Gastrocnemius medialis (tissue), 4 donors: ENCODE results near the gene OR1D2. TPM values are rescaled to one million over a fixed set of nuclear protein-coding genes. Genes with fewer than 3 reads are reported as not detected.
"Not testable (repeated sequence)": the region's sequence is repeated elsewhere in the genome, so short reads cannot be mapped to it uniquely, and the experiment has no call there.

Source experiments
- ATAC-seq, 2 donors: fragments of 150-250 bp; one replicate each; pipeline ENCODE4 v1.9.1; 2016
- DNase-seq, 2 donors: peaks; one replicate each; pipeline ENCODE4 v3.0.0-alpha.2; 2019
- H3K27ac ChIP-seq, 4 donors: fragments of 200-600 bp; sonication (generic); 1 replicate in 1 of 4; 2 replicates in 3 of 4; pipeline ENCODE4 v1.5.1; 2016 to 2018; ENCODE audit warnings: mild to moderate bottlenecking in 2 of 4, moderate library complexity in 1 of 4
- H3K27me3 ChIP-seq, 3 donors: fragments of 200-600 bp; sonication (generic) in 2 of 3; 1 replicate in 1 of 3; 2 replicates in 2 of 3; pipeline versions ENCODE4 v1.5.1 to v1.6.0; 2016 to 2019; ENCODE audit warnings: mild to moderate bottlenecking in 1 of 3, moderate library complexity in 1 of 3
- H3K36me3 ChIP-seq, 2 donors: fragments of 200-600 bp; sonication (generic) in 1 of 2; one replicate each; pipeline ENCODE4 v1.5.1; 2017 to 2018
- H3K4me1 ChIP-seq, 2 donors: fragments of 200-600 bp; sonication (generic) in 1 of 2; one replicate each; pipeline ENCODE4 v1.5.1; 2016 to 2017; ENCODE audit warnings: mild to moderate bottlenecking in 2 of 2
- H3K4me3 ChIP-seq, 4 donors: fragments of 200-600 bp; sonication (generic) in 3 of 4; 1 replicate in 1 of 4; 2 replicates in 3 of 4; pipeline ENCODE4 v1.5.1; 2016 to 2019; ENCODE audit warnings: mild to moderate bottlenecking in 2 of 4
- H3K9me3 ChIP-seq, 3 donors: fragments of 200-600 bp; sonication (generic) in 2 of 3; 1 replicate in 1 of 3; 2 replicates in 2 of 3; pipeline ENCODE4 v1.5.1; 2016 to 2019
- CTCF ChIP-seq, 5 experiments: fragments of 450-650 bp in 3 of 5; fragments of 200-600 bp in 2 of 5; sonication (generic) in 2 of 5; IDR thresholded peaks in 4 of 5; conservative IDR thresholded peaks in 1 of 5; 1 replicate in 4 of 5; 2 replicates in 1 of 5; pipeline ENCODE4 v1.5.1; 2016 to 2019; ENCODE audit warnings: antibody characterized with exemption in 5 of 5, mild to moderate bottlenecking in 3 of 5, moderate library complexity in 3 of 5
- POLR2A ChIP-seq, 2 donors: fragments of 450-650 bp; IDR thresholded peaks; one replicate each; pipeline ENCODE4 v1.6.1; 2017; ENCODE audit warnings: antibody characterized with exemption in 2 of 2, mild to moderate bottlenecking in 2 of 2, moderate library complexity in 2 of 2
- in situ Hi-C, 4 donors: fragments of 200-750 bp; cut with MboI; loops; one replicate each; pipeline versions ENCODE4 v1.15.0 to v1.8.0; 2017; ENCODE audit warnings: low sequenced_read_pairs in 4 of 4
- intact Hi-C: fragments of 100-400 bp; cut with DNase I; formaldehyde crosslinking; loops from one replicate; pipeline ENCODE4 v1.15.1; 2023; ENCODE audit warnings: low total_unique reads
- total RNA-seq, 4 donors: library from RNA; depleted of rRNA; stranded (reverse); fragments of >200 nt; gene quantifications; one replicate each; pipeline versions ENCODE4 v1.1.0 to v1.2.3, GENCODE V29; 2016

OR1D2 gene
- total RNA-seq, result not detected

GRCh38 chr17:3104322-3104721 is at the start of gene OR1D2:
Gene OR1D2 (minus strand): TSS chr17:3104422. CDS start chr17:3092996, 11,426 bp downstream.
- Histone ChIP-seq H3K4me3 (no peak within 1 kb of the TSS), H3K27ac (no peak within 1 kb of the TSS), H3K36me3 (no peaks in the 10 kb centered on the region), H3K4me1 (no peaks in the 10 kb centered on the region), H3K9me3 (no peaks in the 10 kb centered on the region), H3K27me3 (no peaks in the 10 kb centered on the region)
- ATAC-seq (no peak), DNase-seq (no peak)
- no peak for TF ChIP-seq POLR2A (IDR thresholded peaks at IDR 0.05)
- intact Hi-C loops, result no loop called here
- in situ Hi-C loops, result no loop called here

DNA sequence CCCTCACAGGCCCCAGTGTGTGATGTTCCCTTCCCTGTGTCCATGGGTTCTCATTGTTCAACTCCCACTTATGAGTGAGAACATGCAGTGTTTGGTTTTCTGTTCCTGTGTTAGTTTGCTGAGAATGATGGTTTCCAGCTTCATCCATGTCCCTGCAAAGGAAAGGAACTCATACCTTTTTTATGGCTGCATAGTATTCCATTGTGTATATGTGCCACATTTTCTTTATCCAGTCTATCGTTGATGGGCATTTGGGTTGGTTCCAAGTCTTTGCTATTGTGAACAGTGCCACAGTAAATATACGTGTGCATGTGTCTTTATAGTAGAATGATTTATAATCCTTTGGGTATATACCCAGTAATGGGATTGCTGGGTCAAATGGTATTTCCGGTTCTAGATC is 33.3 kb upstream of the OR1D2 start:
- ATAC-seq, H3K4me3 ChIP-seq, H3K36me3 ChIP-seq, DNase-seq, intact Hi-C loops, H3K9me3 ChIP-seq, in situ Hi-C loops, H3K27ac ChIP-seq, H3K4me1 ChIP-seq, H3K27me3 ChIP-seq: not testable (repeated sequence)

GRCh38 chr17:3127451-3127850 is 23.2 kb upstream of the OR1D2 start, which contains the start of gene OR1G1:
Gene OR1G1 (minus strand): TSS chr17:3127551. CDS start chr17:3127551, 0 bp downstream.
- DNase-seq (no peak), ATAC-seq (no peak)
- no peaks in the 10 kb centered on the region for H3K4me1 ChIP-seq
- in situ Hi-C loops (no loop called here), intact Hi-C loops (no loop called here)
- H3K27ac ChIP-seq, result no peak within 1 kb of the TSS
- no peaks in the 10 kb centered on the region for H3K9me3 ChIP-seq
- H3K4me3 ChIP-seq, result no peak within 1 kb of the TSS
- no peaks in the 10 kb centered on the region for H3K36me3 ChIP-seq
- TF ChIP-seq CTCF (IDR thresholded peaks at IDR 0.05 in 4 of 5, conservative IDR thresholded peaks at IDR 0.05 in 1 of 5) (no peak), POLR2A (IDR thresholded peaks at IDR 0.05) (no peak)
- peaks cover 0 to 3% (median 0%) of the 10 kb centered on the region in 3 donors for H3K27me3 ChIP-seq

DNA sequence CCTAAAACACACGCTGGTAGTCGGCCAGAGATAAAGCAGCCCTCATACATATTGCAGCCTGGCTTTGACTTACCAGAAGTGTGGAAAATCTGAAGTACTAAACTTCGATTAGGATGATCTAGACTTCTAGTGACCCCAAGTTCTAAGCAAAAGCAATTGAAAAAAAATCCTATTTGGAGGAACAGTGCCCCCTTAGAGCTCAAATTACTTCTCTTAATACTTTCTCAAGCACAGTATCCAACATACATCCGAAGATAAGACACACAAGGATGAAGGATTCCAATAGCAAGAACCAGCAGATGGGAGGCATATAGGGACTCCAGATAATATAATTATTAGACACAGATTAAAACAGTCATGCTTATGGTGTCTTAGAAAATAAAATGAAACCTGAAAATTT is 30.4 kb downstream of the OR1D2 start:
- DNase-seq, in situ Hi-C loops, H3K9me3 ChIP-seq, H3K4me1 ChIP-seq, H3K27ac ChIP-seq, ATAC-seq, intact Hi-C loops, H3K4me3 ChIP-seq, H3K27me3 ChIP-seq, H3K36me3 ChIP-seq: not testable (repeated sequence)

DNA sequence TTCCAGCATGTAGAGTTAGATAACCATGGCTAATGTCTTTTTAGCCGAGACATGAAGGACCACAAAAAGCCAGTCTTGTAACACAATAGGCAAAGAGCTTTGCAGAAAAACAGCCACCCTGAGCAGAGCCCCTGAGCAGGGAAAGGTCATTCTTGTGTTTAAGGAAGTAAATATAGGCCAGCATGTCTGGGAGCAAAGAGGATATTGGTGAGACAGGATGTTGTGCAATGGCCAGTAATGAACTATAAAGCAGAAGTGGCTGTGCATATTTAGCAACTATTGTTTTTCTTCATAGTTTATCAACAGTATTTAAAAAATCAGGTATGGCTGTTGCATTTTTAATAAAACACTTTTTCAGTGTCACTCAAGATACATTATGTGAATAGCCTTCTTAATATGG is 39.0 kb downstream of the OR1D2 start:
- H3K9me3 ChIP-seq, intact Hi-C loops, DNase-seq, H3K27ac ChIP-seq, H3K4me3 ChIP-seq, ATAC-seq, in situ Hi-C loops, H3K4me1 ChIP-seq, H3K36me3 ChIP-seq, H3K27me3 ChIP-seq: not testable (repeated sequence)

DNA sequence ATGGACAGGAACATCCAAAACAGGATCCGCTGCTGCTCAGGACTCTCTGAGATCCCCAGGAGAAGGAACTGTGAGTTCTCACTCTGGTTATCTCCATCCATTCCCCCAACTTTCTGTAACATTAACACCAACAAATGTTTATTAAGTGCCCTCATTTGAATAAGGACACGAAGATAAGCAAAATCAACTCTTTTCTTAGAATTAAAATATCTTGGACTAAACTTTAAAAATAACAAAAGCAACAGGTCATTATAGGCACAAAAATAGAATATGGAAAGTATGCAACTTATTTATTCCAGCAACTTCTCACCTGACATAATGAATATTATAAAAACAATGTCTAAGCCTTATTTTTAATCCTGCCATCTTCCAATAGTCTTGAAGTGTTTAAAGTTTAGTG is 40.7 kb downstream of the OR1D2 start, which contains the start of gene OR1D5:
OR1D5 (minus strand) TSS at position 101 of the 400 bp plus-strand sequence; CDS start at position 101, 0 bp downstream.
- ATAC-seq, in situ Hi-C loops, DNase-seq, H3K27ac ChIP-seq, H3K27me3 ChIP-seq, intact Hi-C loops, H3K4me1 ChIP-seq, H3K4me3 ChIP-seq, H3K36me3 ChIP-seq, H3K9me3 ChIP-seq: not testable (repeated sequence)

GRCh38 chr17:3062824-3063377 is 41.3 kb downstream of the OR1D2 start:
- intact Hi-C loops, H3K27me3 ChIP-seq, DNase-seq, ATAC-seq, H3K4me3 ChIP-seq, H3K4me1 ChIP-seq, H3K27ac ChIP-seq, H3K36me3 ChIP-seq, in situ Hi-C loops, H3K9me3 ChIP-seq: not testable (repeated sequence)

- ATAC-seq, H3K9me3 ChIP-seq, H3K4me3 ChIP-seq, H3K27me3 ChIP-seq, H3K27ac ChIP-seq, H3K4me1 ChIP-seq, DNase-seq, intact Hi-C loops, in situ Hi-C loops, H3K36me3 ChIP-seq: not testable (repeated sequence)
Measured at GRCh38 chr17:3054868-3055267, 49.4 kb downstream of the OR1D2 start.
